Sigmoid colon (tissue), 3 donors: ENCODE measurements around the gene GUCA2B.

Experiments
- POLR2A ChIP-seq, 2 donors: fragments of 450-650 bp; IDR thresholded peaks; one replicate each; pipeline ENCODE4 v1.6.1; 2016; ENCODE audit warnings: antibody characterized with exemption in 2 of 2, mild to moderate bottlenecking in 2 of 2, moderate library complexity in 2 of 2
- TF ChIP-seq, protein P1 (sequence below), 4 experiments: fragments of 450-650 bp in 3 of 4; fragments of 200-600 bp in 1 of 4; IDR thresholded peaks; one replicate each; pipeline ENCODE4 v1.5.1; 2016 to 2019; ENCODE audit warnings: antibody characterized with exemption in 4 of 4, mild to moderate bottlenecking in 3 of 4, moderate library complexity in 2 of 4

DNA sequence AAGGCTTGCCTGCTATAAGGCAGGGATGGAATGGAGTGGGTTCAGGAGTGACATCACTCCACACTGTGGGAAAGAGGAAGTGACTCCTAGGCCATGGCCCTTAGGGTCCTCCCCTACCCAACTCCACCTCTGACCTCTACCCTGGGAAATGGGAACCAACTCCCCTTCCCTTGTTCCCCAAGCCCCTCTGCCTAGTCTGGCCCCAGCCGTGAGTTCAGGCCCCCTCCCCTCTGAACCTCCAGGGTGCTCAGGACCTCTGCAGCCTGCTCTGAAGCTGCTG lies 15.1 kb downstream of the GUCA2B start:
- TF ChIP-seq, protein P1, sequence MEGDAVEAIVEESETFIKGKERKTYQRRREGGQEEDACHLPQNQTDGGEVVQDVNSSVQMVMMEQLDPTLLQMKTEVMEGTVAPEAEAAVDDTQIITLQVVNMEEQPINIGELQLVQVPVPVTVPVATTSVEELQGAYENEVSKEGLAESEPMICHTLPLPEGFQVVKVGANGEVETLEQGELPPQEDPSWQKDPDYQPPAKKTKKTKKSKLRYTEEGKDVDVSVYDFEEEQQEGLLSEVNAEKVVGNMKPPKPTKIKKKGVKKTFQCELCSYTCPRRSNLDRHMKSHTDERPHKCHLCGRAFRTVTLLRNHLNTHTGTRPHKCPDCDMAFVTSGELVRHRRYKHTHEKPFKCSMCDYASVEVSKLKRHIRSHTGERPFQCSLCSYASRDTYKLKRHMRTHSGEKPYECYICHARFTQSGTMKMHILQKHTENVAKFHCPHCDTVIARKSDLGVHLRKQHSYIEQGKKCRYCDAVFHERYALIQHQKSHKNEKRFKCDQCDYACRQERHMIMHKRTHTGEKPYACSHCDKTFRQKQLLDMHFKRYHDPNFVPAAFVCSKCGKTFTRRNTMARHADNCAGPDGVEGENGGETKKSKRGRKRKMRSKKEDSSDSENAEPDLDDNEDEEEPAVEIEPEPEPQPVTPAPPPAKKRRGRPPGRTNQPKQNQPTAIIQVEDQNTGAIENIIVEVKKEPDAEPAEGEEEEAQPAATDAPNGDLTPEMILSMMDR (IDR thresholded peaks at IDR 0.05), result no peak
- no peak for TF ChIP-seq POLR2A (IDR thresholded peaks at IDR 0.05)
